ENCODE measurements around the gene SAA2.
A peak's percentile ranks its signal among the peaks of the same experiment; 100 is the strongest.

Gene SAA2

DNA sequence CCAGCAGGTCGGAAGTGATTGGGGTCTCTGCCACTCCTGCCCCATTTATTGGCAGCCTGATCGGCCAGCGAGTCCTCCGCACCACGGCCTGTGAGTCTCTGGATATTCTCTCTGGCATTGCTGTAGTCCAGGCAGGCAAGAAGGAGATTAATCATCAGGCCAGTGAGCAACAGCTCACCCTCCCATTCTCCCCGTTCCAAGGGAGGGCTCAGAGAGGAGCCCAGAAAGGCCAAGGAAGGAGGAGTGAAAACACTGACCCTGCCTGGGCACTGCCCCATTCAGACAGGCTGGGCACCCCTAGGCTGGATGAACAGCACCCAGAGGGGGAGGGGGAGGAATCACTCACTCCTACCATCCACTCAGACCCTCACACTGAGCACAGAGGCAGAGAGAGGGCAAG lies 3.1 kb downstream of the SAA2 start:
- DNase-seq (ENCODE audit: insufficient read length), result no peak
- TF ChIP-seq POLR2AphosphoS5 (IDR thresholded peaks at IDR 0.05; ENCODE audit: low read depth, low read length) (no peak), TAF1 (IDR thresholded peaks at IDR 0.05; ENCODE audit: borderline replicate concordance, low read depth, low read length) (no peak), POLR2A (IDR thresholded peaks at IDR 0.05; ENCODE audit: low read depth, low read length) (no peak)
- FAIRE-seq, result no peak

DNA sequence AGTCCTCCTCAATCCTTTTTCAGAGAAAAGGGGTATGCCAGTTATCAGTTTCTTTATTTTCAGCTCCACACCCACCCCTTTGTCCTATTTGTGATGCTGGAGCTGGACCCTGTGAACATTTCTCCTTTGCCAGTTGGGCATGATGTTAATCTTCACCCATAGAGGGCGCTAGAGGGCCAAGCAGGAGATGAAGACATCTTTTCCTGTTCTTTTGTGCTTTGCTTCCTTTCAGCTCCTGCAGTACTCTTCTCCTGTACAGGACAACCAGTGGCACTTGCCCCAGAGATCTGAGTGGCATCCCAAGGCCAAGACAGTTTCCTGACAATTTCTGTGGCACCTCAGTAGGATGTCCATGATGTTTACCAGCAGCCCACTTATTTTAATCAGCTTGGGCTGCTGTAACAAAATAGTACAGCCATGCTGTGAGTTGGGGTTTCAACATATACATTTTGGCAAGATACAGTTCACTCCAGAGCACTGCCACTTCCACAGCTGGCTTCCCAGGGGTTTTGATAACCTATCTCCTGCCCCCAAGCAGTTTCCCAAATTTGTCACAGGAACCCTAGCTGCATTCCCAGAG lies 4.6 kb downstream of the SAA2 start:
- peak; percentile 85 for FAIRE-seq

DNA sequence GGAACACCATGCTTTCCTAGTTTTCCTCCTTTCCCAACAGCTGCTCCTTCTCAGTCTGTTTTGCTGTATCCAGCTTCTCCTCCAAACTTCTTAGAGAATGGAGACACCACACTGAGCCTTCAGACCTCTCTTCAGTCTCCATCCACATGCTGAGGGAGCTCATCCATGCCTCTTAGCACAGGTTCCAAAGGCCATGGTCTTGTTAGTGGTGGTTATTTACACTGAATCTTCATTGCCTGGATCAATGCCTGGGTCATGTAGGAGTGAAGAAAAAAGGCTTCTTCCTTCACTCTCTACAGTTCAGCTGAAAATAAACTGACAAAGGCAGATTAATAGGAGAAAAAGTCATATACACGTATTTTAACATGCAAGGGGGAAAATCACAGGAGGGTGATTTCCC lies 8.8 kb downstream of the SAA2 start:
- FAIRE-seq (no peak), DNase-seq (ENCODE audit: insufficient read length) (no peak)
- TF ChIP-seq POLR2AphosphoS5 (IDR thresholded peaks at IDR 0.05; ENCODE audit: low read depth, low read length) (no peak), POLR2A (IDR thresholded peaks at IDR 0.05; ENCODE audit: low read depth, low read length) (no peak), TAF1 (IDR thresholded peaks at IDR 0.05; ENCODE audit: borderline replicate concordance, low read depth, low read length) (no peak)

More for the DNA sequence above, 4.6 kb downstream of the SAA2 start:
- DNase-seq (ENCODE audit: insufficient read length), result no peak
- TF ChIP-seq TAF1 (IDR thresholded peaks at IDR 0.05; ENCODE audit: borderline replicate concordance, low read depth, low read length) (no peak), POLR2A (IDR thresholded peaks at IDR 0.05; ENCODE audit: low read depth, low read length) (no peak), POLR2AphosphoS5 (IDR thresholded peaks at IDR 0.05; ENCODE audit: low read depth, low read length) (no peak)

DNA sequence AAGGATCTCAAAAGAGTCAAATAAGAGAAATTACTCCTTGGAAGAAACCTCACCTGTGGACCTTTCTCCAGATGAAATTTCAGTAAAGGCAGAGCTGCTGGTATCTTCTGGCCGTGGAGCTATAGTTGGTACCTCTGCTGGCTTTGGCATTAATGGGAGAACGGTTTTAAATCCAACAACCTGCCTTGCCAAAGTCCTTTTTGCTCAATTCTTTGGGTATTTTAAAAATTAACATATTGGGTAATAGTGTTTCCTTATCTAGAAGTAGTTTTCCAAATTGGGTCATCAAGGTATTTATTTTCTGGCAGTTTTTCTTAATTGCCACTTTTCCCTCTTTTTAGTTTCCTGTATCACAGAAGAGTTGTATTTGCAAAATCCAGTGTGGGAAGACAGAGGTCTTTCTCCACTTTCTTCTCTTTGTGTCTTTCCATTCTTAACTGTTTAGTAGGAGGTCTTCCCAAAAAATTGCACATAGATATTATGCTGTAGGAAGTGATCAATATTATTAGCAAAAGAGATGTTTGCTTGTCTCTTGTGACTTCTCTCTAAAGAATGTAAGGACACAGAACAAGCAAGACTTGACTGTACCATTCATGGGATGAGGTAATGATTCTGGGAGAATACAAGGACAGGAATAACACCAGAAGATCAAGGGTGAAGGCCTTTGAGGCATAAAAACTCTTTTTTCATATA lies 11.7 kb downstream of the SAA2 start, which contains the start of gene SAA4:
Gene SAA4 (minus strand): TSS at position 139 of the 693 bp plus-strand sequence. CDS start 876 bp downstream, outside the sequence.
- FAIRE-seq, result no peak
- no peak for DNase-seq (ENCODE audit: insufficient read length)
- no peak for TF ChIP-seq POLR2AphosphoS5 (IDR thresholded peaks at IDR 0.05; ENCODE audit: low read depth, low read length)
- TF ChIP-seq POLR2A (IDR thresholded peaks at IDR 0.05; ENCODE audit: low read depth, low read length), result no peak
- TF ChIP-seq TAF1 (IDR thresholded peaks at IDR 0.05; ENCODE audit: borderline replicate concordance, low read depth, low read length), result no peak

DNA sequence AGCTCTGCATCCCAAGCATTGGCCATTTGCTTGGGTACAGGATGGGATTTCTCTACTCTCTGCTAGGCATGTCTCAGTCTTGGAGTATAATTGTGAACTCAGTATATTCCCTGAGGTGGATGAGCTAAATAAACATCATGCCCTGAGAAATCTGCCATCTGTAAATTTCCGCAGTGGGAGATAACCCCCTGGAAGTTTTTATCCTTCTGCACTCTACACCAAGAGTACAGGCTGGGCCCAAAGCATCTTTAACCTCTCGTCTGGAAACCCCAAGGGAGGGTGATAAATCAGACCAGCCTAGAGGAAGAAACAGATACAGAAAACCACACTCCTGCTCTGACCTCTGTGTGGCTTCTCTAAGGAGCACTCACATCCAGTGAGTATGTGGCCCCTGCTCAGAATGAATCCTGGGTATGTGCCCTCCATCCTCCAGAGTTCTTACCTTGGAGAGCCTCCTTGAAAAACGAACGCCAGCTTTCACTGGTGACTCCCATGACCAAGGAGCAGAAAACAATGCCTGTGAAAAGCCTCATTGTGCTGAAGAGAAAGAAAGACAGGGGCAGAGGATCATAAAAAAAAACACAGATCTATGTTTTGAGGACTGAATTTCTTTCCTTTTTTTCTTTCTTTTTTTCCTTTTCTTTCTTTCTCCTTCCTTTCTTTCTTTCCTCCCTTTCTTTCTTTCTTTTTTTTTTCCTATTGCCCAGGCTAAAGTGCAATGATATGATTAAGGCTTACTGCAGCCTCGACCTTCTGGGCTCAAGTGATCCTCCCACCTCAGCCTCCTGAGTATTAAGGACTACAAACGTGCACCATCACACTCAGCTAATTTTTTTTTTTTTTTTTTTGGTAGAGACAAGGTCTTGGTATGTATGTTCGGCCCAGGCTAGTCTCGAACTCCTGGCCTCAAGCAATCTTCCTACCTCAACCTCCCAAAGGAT lies 12.8 kb downstream of the SAA2 start:
- no peak for TF ChIP-seq TAF1 (IDR thresholded peaks at IDR 0.05; ENCODE audit: borderline replicate concordance, low read depth, low read length)
- no peak for TF ChIP-seq POLR2AphosphoS5 (IDR thresholded peaks at IDR 0.05; ENCODE audit: low read depth, low read length)
- no peak for TF ChIP-seq POLR2A (IDR thresholded peaks at IDR 0.05; ENCODE audit: low read depth, low read length)
- FAIRE-seq, result peak; percentile 30
- DNase-seq (ENCODE audit: insufficient read length), result no peak

GRCh38 chr11:18233912-18234311 lies 14.6 kb downstream of the SAA2 start:
- no peak for DNase-seq (ENCODE audit: insufficient read length)
- TF ChIP-seq POLR2AphosphoS5 (IDR thresholded peaks at IDR 0.05; ENCODE audit: low read depth, low read length), result no peak
- TF ChIP-seq POLR2A (IDR thresholded peaks at IDR 0.05; ENCODE audit: low read depth, low read length), result no peak
- no peak for TF ChIP-seq TAF1 (IDR thresholded peaks at IDR 0.05; ENCODE audit: borderline replicate concordance, low read depth, low read length)
- no peak for FAIRE-seq

DNA sequence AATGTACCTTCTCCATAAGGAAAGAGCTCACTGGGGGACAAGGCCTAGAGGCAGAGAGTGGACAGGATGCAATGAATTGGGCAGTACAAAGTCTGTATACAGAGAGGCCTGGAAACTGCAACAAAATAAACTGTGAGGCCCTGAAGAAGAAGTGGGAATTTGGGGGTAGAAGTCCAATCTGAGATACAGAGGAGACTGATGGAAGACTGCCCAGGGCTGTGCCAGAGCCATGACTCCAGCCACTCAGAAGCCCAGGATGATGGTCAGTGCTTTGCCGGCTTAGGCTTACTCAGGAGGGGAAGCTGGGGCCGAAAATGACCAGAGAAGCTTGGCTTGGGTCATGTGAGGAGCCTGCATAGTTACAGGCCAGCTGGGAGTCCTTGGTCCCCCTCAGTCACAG lies 17.6 kb downstream of the SAA2 start:
- TF ChIP-seq POLR2A (IDR thresholded peaks at IDR 0.05; ENCODE audit: low read depth, low read length), result no peak
- TF ChIP-seq TAF1 (IDR thresholded peaks at IDR 0.05; ENCODE audit: borderline replicate concordance, low read depth, low read length), result no peak
- no peak for TF ChIP-seq POLR2AphosphoS5 (IDR thresholded peaks at IDR 0.05; ENCODE audit: low read depth, low read length)
- no peak for DNase-seq (ENCODE audit: insufficient read length)
- no peak for FAIRE-seq

GRCh38 chr11:18229501-18229900 lies 19.0 kb downstream of the SAA2 start:
- peak; percentile 31 for DNase-seq (ENCODE audit: insufficient read length)
- no peak for FAIRE-seq
- TF ChIP-seq TAF1 (IDR thresholded peaks at IDR 0.05; ENCODE audit: borderline replicate concordance, low read depth, low read length), result no peak
- no peak for TF ChIP-seq POLR2A (IDR thresholded peaks at IDR 0.05; ENCODE audit: low read depth, low read length)
- no peak for TF ChIP-seq POLR2AphosphoS5 (IDR thresholded peaks at IDR 0.05; ENCODE audit: low read depth, low read length)

GRCh38 chr11:18225913-18226312 lies 22.6 kb downstream of the SAA2 start:
- DNase-seq (ENCODE audit: insufficient read length) (no peak), FAIRE-seq (no peak)
- TF ChIP-seq POLR2AphosphoS5 (IDR thresholded peaks at IDR 0.05; ENCODE audit: low read depth, low read length), result no peak
- no peak for TF ChIP-seq TAF1 (IDR thresholded peaks at IDR 0.05; ENCODE audit: borderline replicate concordance, low read depth, low read length)

GRCh38 chr11:18223591-18224387 lies 24.7 kb downstream of the SAA2 start:
- no peak for FAIRE-seq

More at GRCh38 chr11:18223591-18224387, 24.7 kb downstream of the SAA2 start:
- no peak for DNase-seq (ENCODE audit: insufficient read length)
- TF ChIP-seq POLR2A (IDR thresholded peaks at IDR 0.05; ENCODE audit: low read depth, low read length), result no peak
- TF ChIP-seq POLR2AphosphoS5 (IDR thresholded peaks at IDR 0.05; ENCODE audit: low read depth, low read length), result no peak
- no peak for TF ChIP-seq TAF1 (IDR thresholded peaks at IDR 0.05; ENCODE audit: borderline replicate concordance, low read depth, low read length)
